ENCODE measurements around the gene CDNF.
"Not testable (repeated sequence)": the region's sequence is repeated elsewhere in the genome, so short reads cannot be mapped to it uniquely, and the experiment has no call there.

The CDNF gene

GRCh38 chr10:14837757-14838581 lies at the start of gene CDNF, which contains the start of the genes HSPA14 and MSANTD7:
TSS of gene CDNF (minus strand) at chr10:14838037. CDS start at chr10:14837946, 91 bp downstream.
TSS of gene HSPA14 (plus strand) at chr10:14838306. CDS start at chr10:14838403, 97 bp downstream.
TSS of gene MSANTD7 (plus strand) at chr10:14838306. CDS start at chr10:14842285, 3,979 bp downstream.
- peak; percentile 99 for DNase-seq

GRCh38 chr10:14884082-14884481 lies 46.2 kb upstream of the CDNF start:
- peak; percentile 62 for DNase-seq

GRCh38 chr10:14880229-14880628 lies 42.4 kb upstream of the CDNF start:
- no peak for DNase-seq

DNA sequence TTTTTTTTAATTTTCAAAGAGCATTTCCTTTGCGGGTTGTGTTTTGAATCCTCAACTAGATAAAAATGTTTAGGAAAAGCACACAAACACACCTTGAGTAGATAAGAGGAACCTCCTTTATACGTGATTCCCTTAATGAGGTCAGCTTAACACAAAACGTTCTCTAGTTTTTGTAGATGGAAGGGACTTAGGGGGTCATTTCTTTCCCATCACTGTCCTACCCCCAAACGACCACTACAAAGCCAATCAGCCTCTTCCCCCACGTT lies 42.0 kb upstream of the CDNF start:
- DNase-seq: no peak

- no peak for DNase-seq
These were observed 41.5 kb upstream of the CDNF start for GRCh38 chr10:14879124-14879927.

- peak; percentile 91 for DNase-seq
These were observed 40.7 kb upstream of the CDNF start, which contains the start of gene SUV39H2 for GRCh38 chr10:14878266-14879123. TSS of gene SUV39H2 (plus strand) at chr10:14878866. CDS start at chr10:14878889, 23 bp downstream.

- no peak for DNase-seq
These were observed 38.9 kb upstream of the CDNF start for GRCh38 chr10:14876764-14877163.

- DNase-seq: no peak
These were observed 38.1 kb upstream of the CDNF start for GRCh38 chr10:14875941-14876340.

GRCh38 chr10:14873090-14873760 lies 35.4 kb upstream of the CDNF start:
- no peak for DNase-seq

DNA sequence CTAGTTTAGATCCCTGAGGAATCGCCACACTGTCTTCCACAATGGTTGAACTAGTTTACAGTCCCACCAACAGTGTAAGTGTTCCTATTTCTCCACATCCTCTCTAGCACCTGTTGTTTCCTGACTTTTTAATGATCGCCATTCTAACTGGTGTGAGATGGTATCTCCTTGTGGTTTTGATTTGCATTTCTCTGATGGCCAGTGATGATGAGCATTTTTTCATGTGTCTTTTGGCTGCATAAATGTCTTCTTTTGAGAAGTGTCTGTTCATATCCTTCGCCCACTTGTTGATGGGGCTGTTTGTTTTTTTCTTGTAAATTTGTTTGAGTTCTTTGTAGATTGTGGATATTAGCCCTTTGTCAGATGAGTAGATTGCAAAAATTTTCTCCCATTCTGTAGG lies 27.0 kb upstream of the CDNF start:
- DNase-seq: not testable (repeated sequence)

GRCh38 chr10:14864466-14864865 lies 26.6 kb upstream of the CDNF start:
- not testable (repeated sequence) for DNase-seq

- no peak for DNase-seq
These were observed 23.0 kb upstream of the CDNF start for GRCh38 chr10:14860791-14861190.

DNA sequence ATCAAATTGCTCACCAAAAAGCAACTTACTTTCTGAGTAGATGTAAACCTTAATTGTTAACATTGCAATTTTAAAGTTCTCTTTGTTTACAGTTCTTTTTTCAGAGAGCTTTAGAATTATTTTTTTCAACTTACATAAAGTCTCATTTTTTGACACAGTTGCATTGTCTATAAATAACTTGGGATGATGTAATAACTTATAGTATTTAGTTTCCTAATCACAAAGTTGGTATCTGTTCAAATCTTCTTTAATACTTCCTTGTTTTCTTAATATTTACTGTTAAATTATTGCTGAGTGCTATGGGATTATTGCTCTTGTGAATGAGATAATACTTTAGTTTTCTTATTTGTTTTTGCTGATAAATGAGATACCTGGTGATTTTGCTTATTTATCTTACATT lies 21.9 kb upstream of the CDNF start:
- peak; percentile 30 for DNase-seq

DNA sequence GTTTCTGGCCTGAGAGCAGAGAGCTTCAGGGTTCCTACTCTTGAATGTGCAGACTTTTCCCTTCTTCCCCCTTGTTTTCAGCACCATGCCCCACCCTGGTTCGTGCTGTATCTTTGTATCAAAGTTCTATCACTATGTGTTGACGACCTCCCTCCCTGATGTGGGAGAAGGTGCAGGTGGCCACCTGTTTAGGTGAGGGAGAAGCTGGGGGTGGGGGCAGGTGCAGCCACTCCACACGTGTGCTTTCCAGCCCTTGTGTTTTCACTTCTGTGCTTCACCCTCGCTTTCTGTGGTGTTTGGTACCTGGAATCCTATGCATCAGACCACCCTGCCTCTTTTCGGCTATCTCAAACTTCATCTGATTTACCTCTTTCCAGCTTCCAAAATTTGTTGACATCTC lies 21.2 kb upstream of the CDNF start:
- no peak for DNase-seq

GRCh38 chr10:14858338-14858960 lies 20.6 kb upstream of the CDNF start:
- peak; percentile 15 for DNase-seq

DNA sequence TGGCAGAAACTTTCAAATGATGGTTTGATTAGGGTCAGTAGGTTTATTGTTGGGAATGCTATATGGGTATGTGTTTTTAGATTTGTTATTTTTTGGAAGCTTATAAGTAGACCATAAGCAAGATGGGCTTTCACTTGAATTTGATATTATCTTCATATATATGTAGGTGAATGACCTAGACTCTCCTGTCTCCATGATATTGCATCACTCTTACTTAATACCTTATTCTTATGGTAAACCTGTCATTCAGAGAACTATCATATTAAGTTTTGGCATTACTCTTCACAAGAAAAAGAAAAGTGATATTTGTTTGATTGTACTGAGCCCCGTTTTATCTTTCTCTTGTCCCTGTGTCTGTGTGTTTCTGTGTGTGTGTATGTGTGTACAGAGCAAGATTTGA lies 17.6 kb upstream of the CDNF start:
- DNase-seq: no peak

DNA sequence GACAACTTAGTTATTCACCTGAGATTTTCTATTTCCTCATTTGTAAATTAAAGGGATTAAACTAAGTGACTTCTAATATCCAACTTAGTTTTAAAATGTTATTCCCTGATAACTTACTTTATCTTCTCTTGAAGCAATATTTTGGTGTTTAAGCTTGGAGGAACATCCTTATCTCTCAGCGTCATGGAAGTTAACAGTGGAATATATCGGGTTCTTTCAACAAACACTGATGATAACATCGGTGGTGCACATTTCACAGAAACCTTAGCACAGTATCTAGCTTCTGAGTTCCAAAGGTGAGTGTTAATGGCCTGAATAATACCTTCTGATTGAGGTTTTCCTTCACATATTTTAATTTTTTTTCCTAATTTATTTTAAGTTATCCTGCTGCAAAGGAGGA lies 14.4 kb upstream of the CDNF start:
- no peak for DNase-seq

DNA sequence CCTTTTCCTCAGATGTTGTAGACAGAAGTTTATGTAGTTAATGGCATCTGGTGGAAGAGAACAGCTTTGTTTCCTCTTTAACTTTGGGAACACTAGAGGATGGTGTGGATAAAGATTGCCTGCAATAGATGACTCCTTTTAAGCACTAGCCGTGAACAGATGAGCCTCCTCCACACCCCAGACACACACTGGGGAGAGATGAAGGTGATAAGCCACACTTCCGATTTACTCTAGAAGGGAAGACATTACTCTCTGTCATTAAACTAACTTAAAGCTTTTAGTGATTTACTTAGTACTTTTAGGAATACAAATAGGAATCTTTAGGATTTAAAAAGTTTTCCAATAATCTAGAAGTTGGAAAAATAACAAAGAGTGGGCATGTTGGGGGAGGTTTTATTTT lies 7.1 kb upstream of the CDNF start:
- DNase-seq: no peak

DNA sequence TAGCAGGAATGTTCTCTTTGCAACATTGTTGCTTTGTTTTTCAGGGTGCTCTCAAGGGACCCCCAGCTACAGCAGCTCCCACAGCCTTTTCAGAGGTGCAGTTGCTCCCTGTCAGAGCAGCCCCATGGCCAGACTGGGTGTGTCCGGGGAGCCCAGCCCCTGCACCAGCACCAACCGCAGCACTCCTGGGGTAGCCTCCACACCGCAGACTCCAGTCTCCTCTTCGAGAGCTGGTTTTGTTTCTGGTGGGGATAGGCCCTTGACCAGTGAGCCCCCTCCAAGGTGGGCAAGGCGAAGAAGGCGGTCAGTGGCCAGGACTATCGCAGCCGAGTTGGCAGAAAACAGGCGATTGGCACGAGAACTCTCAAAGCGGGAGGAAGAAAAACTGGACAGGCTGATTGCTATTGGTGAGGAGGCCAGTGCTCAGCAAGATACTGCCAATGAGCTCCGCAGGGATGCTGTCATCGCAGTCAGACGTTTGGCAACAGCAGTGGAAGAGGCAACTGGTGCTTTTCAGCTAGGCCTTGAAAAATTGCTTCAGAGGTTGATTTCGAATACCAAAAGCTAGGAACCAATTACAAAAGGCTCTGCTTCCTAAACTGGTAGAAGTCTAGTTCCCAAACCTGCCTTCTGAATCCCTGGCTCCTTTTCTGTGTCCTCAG lies 5.6 kb upstream of the CDNF start:
- no peak for DNase-seq

DNA sequence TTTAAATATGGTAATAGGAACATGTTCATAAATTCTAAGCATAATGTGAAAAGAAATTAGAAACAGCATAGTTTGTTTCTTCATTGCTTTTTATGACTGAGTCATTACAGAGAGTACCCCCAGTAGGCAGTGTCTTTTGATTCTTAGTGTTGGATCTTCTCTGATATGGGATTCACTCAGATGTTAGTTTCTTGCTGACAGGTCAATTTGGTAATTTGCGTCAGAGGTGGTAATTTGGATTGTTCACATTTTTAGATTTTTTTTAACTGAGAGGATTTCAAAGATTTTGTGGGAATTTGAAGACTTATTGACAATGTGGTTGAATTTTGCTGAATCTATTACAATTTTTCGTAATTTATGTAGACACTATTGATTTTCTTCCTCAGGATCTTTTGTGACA lies 2.3 kb upstream of the CDNF start:
- no peak for DNase-seq

DNA sequence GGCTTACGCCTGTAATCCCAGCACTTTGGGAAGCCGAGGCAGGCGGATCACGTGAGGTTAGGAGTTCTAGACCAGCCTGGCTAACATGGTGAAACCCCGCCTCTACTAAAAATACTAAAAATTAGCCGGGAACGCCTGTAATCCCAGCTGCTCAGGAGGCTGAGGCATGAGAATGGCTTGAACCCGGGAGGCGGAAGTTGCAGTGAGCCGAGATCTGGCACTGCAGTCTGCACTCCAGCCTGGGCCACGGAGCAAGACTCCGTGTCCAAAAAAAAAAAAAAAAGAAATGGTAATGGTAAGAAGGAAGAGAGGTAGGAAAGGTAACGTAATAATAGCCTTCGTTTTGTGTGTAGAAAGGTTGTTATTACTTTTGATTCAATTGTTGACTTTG lies 1.5 kb upstream of the CDNF start:
- DNase-seq: no peak
